HepG2 (cell line): ENCODE measurements around the gene C10orf53.

Source experiments
- EP300 ChIP-seq, 3 experiments: sonication (generic) in 1 of 3; formaldehyde crosslinking in 1 of 3; IDR thresholded peaks; 2 replicates each; pipeline versions ENCODE4 v1.5.1 to v1.6.1; 2011 to 2020; ENCODE audit warnings: low read depth in 2 of 3, low read length in 2 of 3, borderline replicate concordance in 1 of 3, improper control_type of control experiment in 1 of 3, mild to moderate bottlenecking in 1 of 3, missing genetic modification reagents in 1 of 3, moderate library complexity in 1 of 3
- PHF20 ChIP-seq: sonication (generic); formaldehyde crosslinking; IDR thresholded peaks from 2 replicates; pipeline ENCODE4 v1.5.0; 2020; ENCODE audit warnings: mild to moderate bottlenecking, missing genetic modification reagents
- TF ChIP-seq, protein P1 (sequence below): IDR thresholded peaks from 2 replicates; pipeline ENCODE4 v1.6.1; 2016; ENCODE audit warnings: missing compliant biosample characterization, missing genetic modification reagents, borderline replicate concordance
- TF ChIP-seq, protein P2 (sequence below): sonication (generic); formaldehyde crosslinking; conservative IDR thresholded peaks from 2 replicates; pipeline ENCODE4 v1.8.0; 2022; ENCODE audit warnings: low read depth, missing genetic modification reagents

DNA sequence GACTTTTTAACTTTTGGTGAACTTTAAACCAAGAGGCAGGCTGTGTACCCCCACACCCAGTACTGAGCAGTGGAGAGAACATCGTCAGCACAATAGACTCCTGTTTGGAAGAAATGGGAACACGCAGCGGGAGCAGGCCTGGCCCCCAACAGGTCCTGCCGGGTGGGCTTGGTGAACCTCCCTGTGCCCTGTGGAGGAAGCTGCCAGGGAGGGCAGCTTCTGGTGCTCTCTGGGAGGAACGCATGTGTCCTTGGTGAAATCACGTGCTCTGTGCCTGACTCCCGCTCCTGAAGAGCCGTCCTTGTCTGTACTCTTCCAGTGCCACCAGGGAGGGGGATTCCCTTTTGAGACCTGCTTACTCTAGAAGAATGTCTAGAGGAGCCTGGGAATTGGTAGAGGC is 34.0 kb upstream of the C10orf53 start:
- TF ChIP-seq, protein P1, sequence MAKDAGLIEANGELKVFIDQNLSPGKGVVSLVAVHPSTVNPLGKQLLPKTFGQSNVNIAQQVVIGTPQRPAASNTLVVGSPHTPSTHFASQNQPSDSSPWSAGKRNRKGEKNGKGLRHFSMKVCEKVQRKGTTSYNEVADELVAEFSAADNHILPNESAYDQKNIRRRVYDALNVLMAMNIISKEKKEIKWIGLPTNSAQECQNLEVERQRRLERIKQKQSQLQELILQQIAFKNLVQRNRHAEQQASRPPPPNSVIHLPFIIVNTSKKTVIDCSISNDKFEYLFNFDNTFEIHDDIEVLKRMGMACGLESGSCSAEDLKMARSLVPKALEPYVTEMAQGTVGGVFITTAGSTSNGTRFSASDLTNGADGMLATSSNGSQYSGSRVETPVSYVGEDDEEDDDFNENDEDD (CRISPR knock-in tag), result no peak
- no peak for TF ChIP-seq EP300 (IDR thresholded peaks at IDR 0.05; ENCODE audit: low read depth in 2 of 2, low read length in 2 of 2)
- TF ChIP-seq EP300 (CRISPR knock-in tag; IDR thresholded peaks at IDR 0.05; ENCODE audit: borderline replicate concordance), result no peak
- TF ChIP-seq PHF20, result no peak
- TF ChIP-seq, protein P2, sequence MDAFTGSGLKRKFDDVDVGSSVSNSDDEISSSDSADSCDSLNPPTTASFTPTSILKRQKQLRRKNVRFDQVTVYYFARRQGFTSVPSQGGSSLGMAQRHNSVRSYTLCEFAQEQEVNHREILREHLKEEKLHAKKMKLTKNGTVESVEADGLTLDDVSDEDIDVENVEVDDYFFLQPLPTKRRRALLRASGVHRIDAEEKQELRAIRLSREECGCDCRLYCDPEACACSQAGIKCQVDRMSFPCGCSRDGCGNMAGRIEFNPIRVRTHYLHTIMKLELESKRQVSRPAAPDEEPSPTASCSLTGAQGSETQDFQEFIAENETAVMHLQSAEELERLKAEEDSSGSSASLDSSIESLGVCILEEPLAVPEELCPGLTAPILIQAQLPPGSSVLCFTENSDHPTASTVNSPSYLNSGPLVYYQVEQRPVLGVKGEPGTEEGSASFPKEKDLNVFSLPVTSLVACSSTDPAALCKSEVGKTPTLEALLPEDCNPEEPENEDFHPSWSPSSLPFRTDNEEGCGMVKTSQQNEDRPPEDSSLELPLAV (CRISPR knock-in tag), result no peak
